Measurements from ENCODE around the gene TTC28.

Gene TTC28

GRCh38 chr22:28139961-28140360 lies 539.7 kb downstream of the TTC28 start:
- TF ChIP-seq YY1 (IDR thresholded peaks at IDR 0.05; ENCODE audit: low read depth) (no peak), USF1 (IDR thresholded peaks at IDR 0.05) (no peak), TAF1 (IDR thresholded peaks at IDR 0.05; ENCODE audit: low read depth) (no peak), RAD21 (IDR thresholded peaks at IDR 0.05; ENCODE audit: low read depth) (no peak), ZBTB7A (IDR thresholded peaks at IDR 0.05; ENCODE audit: low read depth) (no peak), NFIC (IDR thresholded peaks at IDR 0.05) (no peak), TCF12 (IDR thresholded peaks at IDR 0.05; ENCODE audit: low read depth) (no peak), REST (IDR thresholded peaks at IDR 0.05; ENCODE audit: low read depth) (no peak), CREB1 (IDR thresholded peaks at IDR 0.05; ENCODE audit: low read depth) (no peak), EP300 (IDR thresholded peaks at IDR 0.05; ENCODE audit: borderline replicate concordance) (no peak), FOXM1 (IDR thresholded peaks at IDR 0.05; ENCODE audit: borderline replicate concordance, low read depth) (no peak), MAX (IDR thresholded peaks at IDR 0.05) (no peak), TEAD4 (IDR thresholded peaks at IDR 0.05) (no peak)

GRCh38 chr22:28139516-28139915 lies 540.1 kb downstream of the TTC28 start:
- TF ChIP-seq FOXM1 (IDR thresholded peaks at IDR 0.05; ENCODE audit: borderline replicate concordance, low read depth) (no peak), MAX (IDR thresholded peaks at IDR 0.05) (no peak), TAF1 (IDR thresholded peaks at IDR 0.05; ENCODE audit: low read depth) (no peak), EGR1 (IDR thresholded peaks at IDR 0.05) (no peak), ZBTB7A (IDR thresholded peaks at IDR 0.05; ENCODE audit: low read depth) (no peak), EP300 (IDR thresholded peaks at IDR 0.05; ENCODE audit: borderline replicate concordance) (no peak), TCF12 (IDR thresholded peaks at IDR 0.05; ENCODE audit: low read depth) (no peak), YY1 (IDR thresholded peaks at IDR 0.05; ENCODE audit: low read depth) (no peak), USF1 (IDR thresholded peaks at IDR 0.05) (no peak), CEBPB (IDR thresholded peaks at IDR 0.05) (no peak), CREB1 (IDR thresholded peaks at IDR 0.05; ENCODE audit: low read depth) (no peak), NFIC (IDR thresholded peaks at IDR 0.05) (no peak), REST (IDR thresholded peaks at IDR 0.05; ENCODE audit: low read depth) (no peak), TEAD4 (IDR thresholded peaks at IDR 0.05) (no peak), RAD21 (IDR thresholded peaks at IDR 0.05; ENCODE audit: low read depth) (no peak)

- TF ChIP-seq FOXM1 (IDR thresholded peaks at IDR 0.05; ENCODE audit: borderline replicate concordance, low read depth) = no peak
These were observed 542.6 kb downstream of the TTC28 start for GRCh38 chr22:28137036-28137435.

GRCh38 chr22:28132466-28132865 lies 547.2 kb downstream of the TTC28 start:
- TF ChIP-seq TCF12 (IDR thresholded peaks at IDR 0.05; ENCODE audit: low read depth) = no peak
- TF ChIP-seq REST (IDR thresholded peaks at IDR 0.05; ENCODE audit: low read depth) = no peak
- no peak for TF ChIP-seq ZBTB7A (IDR thresholded peaks at IDR 0.05; ENCODE audit: low read depth)
- TF ChIP-seq EGR1 (IDR thresholded peaks at IDR 0.05) = no peak
- no peak for TF ChIP-seq USF1 (IDR thresholded peaks at IDR 0.05)
